ENCODE results near the gene TMEM45A.
"Not testable (repeated sequence)": the region's sequence is repeated elsewhere in the genome, so short reads cannot be mapped to it uniquely, and the experiment has no call there.

The TMEM45A gene

DNA sequence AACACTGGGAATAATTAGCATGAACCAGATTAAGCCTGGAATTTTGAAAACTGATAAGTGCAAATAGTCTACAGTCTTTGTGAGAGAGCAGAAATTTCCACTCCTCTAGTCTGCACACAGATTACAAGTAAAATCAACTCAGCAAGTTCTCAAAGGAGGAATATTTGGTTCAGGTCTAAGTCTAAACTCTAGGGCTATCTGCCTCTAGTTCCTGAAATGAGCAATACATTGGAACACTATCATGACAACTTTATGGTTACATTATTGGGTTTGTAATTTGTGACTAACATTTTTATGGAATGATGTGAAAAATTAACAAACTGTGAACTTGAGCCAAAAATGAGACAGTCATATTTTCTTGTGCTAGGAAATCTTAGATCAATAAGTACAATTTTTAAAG is 86.2 kb downstream of the TMEM45A start:
- Mint-ChIP-seq H3K36me3 (ENCODE audit: insufficient read depth) (no peaks in the 10 kb centered on the region), H3K4me1 (ENCODE audit: low read depth in 2 of 2) (no peaks in the 10 kb centered on the region), H3K9me3 (no peaks in the 10 kb centered on the region), H3K27ac (no peak overlapping the region), H3K4me3 (no peak overlapping the region), H3K27me3 (peaks cover 9 to 47% of the 10 kb centered on the region in 2 donors)
- no peak for DNase-seq
- ATAC-seq (replicated peaks): no peak

GRCh38 chr3:100580147-100580546 is 87.7 kb downstream of the TMEM45A start:
- Mint-ChIP-seq H3K36me3 (ENCODE audit: insufficient read depth) (no peaks in the 10 kb centered on the region), H3K9me3 (no peaks in the 10 kb centered on the region), H3K27me3 (peaks cover 0 to 34% of the 10 kb centered on the region in 2 donors), H3K27ac (no peak overlapping the region), H3K4me3 (no peak overlapping the region), H3K4me1 (ENCODE audit: low read depth in 2 of 2) (no peaks in the 10 kb centered on the region)
- ATAC-seq (replicated peaks) (no peak), DNase-seq (no peak)

DNA sequence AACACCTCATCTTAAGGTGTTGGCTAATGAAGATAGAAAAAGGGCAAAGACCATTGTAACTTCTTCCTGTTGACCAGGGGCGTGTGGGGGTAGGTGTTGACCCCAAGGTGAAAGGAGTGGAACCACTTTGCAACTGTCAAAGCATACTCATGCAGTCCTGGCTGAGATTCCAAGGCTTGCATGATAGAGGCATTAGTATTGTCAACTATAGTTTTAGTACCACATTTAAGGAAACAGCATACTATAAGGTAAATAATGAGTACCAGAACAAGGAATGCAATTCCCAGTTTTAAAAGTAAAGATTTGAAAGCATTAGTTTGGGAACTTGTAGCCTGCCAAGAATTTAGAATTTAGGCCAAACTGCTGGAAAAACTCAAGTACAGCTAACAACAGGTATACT is 89.2 kb downstream of the TMEM45A start:
- ATAC-seq (replicated peaks) (no peak), DNase-seq (no peak)
- Mint-ChIP-seq H3K27ac (no peak overlapping the region), H3K27me3 (peaks cover 0 to 34% of the 10 kb centered on the region in 2 donors), H3K36me3 (ENCODE audit: insufficient read depth) (no peaks in the 10 kb centered on the region), H3K4me1 (ENCODE audit: low read depth in 2 of 2) (no peaks in the 10 kb centered on the region), H3K4me3 (no peak overlapping the region), H3K9me3 (no peaks in the 10 kb centered on the region)

DNA sequence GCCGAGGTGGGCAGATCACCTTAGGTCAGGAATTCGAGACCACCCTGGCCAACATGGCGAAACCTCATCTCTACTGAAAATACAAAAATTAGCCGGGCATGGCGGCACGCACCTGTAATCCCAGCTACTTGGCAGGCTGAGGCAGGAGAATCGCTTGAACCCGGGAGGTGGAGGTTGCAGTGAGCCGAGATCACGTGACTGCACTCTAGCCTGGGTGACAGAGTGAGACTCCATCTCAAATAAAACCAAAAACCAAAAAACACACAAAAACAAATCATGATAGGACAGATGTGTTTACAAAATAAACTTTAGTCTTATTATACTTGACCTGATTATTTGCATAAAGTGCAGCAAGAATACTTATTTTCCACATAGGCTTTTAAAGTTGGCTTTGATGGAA is 89.7 kb downstream of the TMEM45A start:
- H3K36me3 Mint-ChIP-seq (ENCODE audit: insufficient read depth); H3K4me1 Mint-ChIP-seq (ENCODE audit: low read depth in 2 of 2); H3K9me3 Mint-ChIP-seq; H3K4me3 Mint-ChIP-seq; H3K27ac Mint-ChIP-seq; ATAC-seq (replicated peaks); DNase-seq: not testable (repeated sequence)
- H3K27me3 Mint-ChIP-seq: peaks cover 0 to 34% of the 10 kb centered on the region in 2 donors

GRCh38 chr3:100584101-100584660 is 91.8 kb downstream of the TMEM45A start:
- Mint-ChIP-seq H3K9me3 (no peaks in the 10 kb centered on the region), H3K4me3 (no peak overlapping the region), H3K4me1 (ENCODE audit: low read depth in 2 of 2) (no peaks in the 10 kb centered on the region), H3K27ac (no peak overlapping the region), H3K27me3 (peaks cover 0 to 21% of the 10 kb centered on the region in 2 donors), H3K36me3 (ENCODE audit: insufficient read depth) (no peaks in the 10 kb centered on the region)
- DNase-seq (no peak), ATAC-seq (replicated peaks) (no peak)

DNA sequence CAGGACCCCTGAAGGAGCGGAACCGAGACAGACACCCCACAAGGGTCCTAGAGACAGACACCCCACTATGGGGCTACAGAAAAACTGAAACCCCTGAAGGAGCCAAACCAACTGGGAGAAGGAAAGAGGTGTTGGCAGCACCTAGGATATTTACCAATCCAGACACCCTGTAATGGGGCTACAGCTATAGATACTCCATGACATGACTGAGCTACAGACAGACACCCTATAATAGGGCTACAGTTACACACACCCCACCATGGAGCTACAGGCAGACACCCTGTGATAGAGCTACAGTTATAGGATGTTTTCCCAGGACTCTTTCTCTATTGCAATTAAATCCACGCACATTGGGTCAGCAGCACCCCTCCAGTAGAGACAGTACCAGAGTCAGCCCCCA is 94.4 kb downstream of the TMEM45A start:
- ATAC-seq (replicated peaks): no peak
- Mint-ChIP-seq H3K36me3 (ENCODE audit: insufficient read depth) (no peaks in the 10 kb centered on the region), H3K27me3 (no peaks in the 10 kb centered on the region), H3K9me3 (no peaks in the 10 kb centered on the region), H3K27ac (no peak overlapping the region), H3K4me1 (ENCODE audit: low read depth in 2 of 2) (peaks cover 0 to 5% of the 10 kb centered on the region in 2 donors), H3K4me3 (no peak overlapping the region)
- no peak for DNase-seq

- Mint-ChIP-seq H3K27me3 (no peaks in the 10 kb centered on the region), H3K9me3 (no peaks in the 10 kb centered on the region), H3K4me1 (ENCODE audit: low read depth in 2 of 2) (peaks cover 0 to 5% of the 10 kb centered on the region in 2 donors), H3K4me3 (no peak overlapping the region), H3K27ac (no peak overlapping the region), H3K36me3 (ENCODE audit: insufficient read depth) (no peaks in the 10 kb centered on the region)
- no peak for ATAC-seq (replicated peaks)
- DNase-seq: no peak
These were observed 95.8 kb downstream of the TMEM45A start for GRCh38 chr3:100588251-100588650.

- peak; percentile 50 to 63 (median 57) for DNase-seq
- H3K4me1 Mint-ChIP-seq (ENCODE audit: low read depth in 2 of 2): peaks cover 0 to 5% of the 10 kb centered on the region in 2 donors
- no peaks in the 10 kb centered on the region for H3K27me3 Mint-ChIP-seq
- H3K27ac Mint-ChIP-seq: no peak overlapping the region
- peak; percentile 93 for ATAC-seq (replicated peaks)
- H3K9me3 Mint-ChIP-seq: no peaks in the 10 kb centered on the region
- H3K4me3 Mint-ChIP-seq: no peak overlapping the region
- no peaks in the 10 kb centered on the region for H3K36me3 Mint-ChIP-seq (ENCODE audit: insufficient read depth)
These were observed 97.9 kb downstream of the TMEM45A start for GRCh38 chr3:100590114-100590839.

DNA sequence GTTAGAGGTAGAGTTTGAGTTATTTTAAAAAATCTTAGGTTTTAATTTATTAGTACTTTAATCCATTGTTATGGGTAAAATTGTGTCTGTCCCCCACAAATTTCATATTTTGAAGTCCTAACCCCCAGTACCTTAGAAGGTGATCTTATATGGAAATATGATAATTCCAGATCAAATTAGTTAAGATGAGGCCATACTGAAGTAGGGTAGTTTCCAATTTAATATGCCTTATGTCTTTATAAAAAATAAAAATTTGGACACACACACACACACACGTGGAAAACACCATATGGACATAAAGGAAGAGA is 98.4 kb downstream of the TMEM45A start:
- Mint-ChIP-seq H3K9me3 (no peaks in the 10 kb centered on the region), H3K36me3 (ENCODE audit: insufficient read depth) (no peaks in the 10 kb centered on the region), H3K27ac (no peak overlapping the region), H3K4me3 (no peak overlapping the region), H3K4me1 (ENCODE audit: low read depth in 2 of 2) (peaks cover 0 to 5% of the 10 kb centered on the region in 2 donors), H3K27me3 (no peaks in the 10 kb centered on the region)
- no peak for ATAC-seq (replicated peaks)
- no peak for DNase-seq

- Mint-ChIP-seq H3K4me3 (no peak overlapping the region), H3K27ac (no peak overlapping the region), H3K36me3 (ENCODE audit: insufficient read depth) (no peaks in the 10 kb centered on the region), H3K9me3 (no peaks in the 10 kb centered on the region), H3K4me1 (ENCODE audit: low read depth in 2 of 2) (peaks cover 0 to 5% of the 10 kb centered on the region in 2 donors), H3K27me3 (no peaks in the 10 kb centered on the region)
- DNase-seq (no peak), ATAC-seq (replicated peaks) (no peak)
These were observed 99.0 kb downstream of the TMEM45A start for GRCh38 chr3:100591411-100591810.

- DNase-seq (no peak), ATAC-seq (replicated peaks) (no peak)
- H3K27ac Mint-ChIP-seq: no peak overlapping the region
- no peaks in the 10 kb centered on the region for H3K9me3 Mint-ChIP-seq
- H3K36me3 Mint-ChIP-seq (ENCODE audit: insufficient read depth): peaks cover 3% of the 10 kb centered on the region
- peaks cover 9 to 13% of the 10 kb centered on the region in 2 donors for H3K4me1 Mint-ChIP-seq (ENCODE audit: low read depth in 2 of 2)
- no peak overlapping the region for H3K4me3 Mint-ChIP-seq
- peaks cover 14 to 26% of the 10 kb centered on the region in 2 donors for H3K27me3 Mint-ChIP-seq
These were observed 108.0 kb downstream of the TMEM45A start for GRCh38 chr3:100600181-100601042.

DNA sequence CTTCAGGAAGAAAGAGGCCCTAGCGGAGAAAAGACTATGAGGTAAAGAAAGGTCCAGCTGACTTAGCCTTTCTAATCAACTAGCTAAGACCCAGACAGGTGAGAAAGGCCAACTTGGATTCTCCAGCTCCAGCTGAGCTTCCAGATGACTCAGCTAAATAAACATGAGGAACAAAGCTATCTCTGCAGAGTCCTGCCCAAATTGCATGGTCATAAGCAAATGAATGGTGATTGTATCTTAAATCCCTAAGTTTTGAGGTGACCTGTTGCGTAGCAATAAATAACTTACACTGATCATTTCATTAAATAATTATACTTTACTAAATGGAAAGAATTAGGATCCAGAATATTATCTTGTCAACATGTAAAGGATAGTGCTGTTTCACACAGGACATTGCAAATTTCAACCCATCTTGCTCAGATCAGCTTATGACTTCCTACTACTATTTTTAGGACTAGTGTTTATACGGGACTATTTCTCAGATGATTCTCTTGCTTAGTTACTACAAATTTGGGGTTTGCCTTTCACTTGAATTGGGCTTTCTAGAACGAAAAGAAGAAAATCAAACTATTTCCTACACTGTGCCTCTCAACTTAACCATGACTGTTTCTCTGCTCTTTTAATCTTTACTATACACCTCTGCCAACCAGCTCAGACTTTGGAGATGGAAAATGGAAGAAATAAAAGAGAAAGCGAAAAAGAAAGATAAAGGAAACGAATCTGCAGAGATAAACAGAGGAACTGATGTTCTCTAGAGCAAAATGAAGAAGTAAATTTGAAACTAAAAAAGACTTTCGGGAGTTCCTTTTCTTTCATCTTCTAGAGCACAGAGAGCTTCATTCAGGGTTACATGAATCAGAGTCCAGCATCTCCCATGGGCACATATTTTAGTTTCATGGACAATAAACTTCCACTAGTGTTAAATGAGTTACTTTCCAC is 110.4 kb downstream of the TMEM45A start:
- H3K27me3 Mint-ChIP-seq: peaks cover 33% of the 10 kb centered on the region in 2 donors
- DNase-seq: no peak
- H3K4me1 Mint-ChIP-seq (ENCODE audit: low read depth in 2 of 2): peaks cover 9 to 13% of the 10 kb centered on the region in 2 donors
- ATAC-seq (replicated peaks): no peak
- no peak overlapping the region for H3K27ac Mint-ChIP-seq
- peaks cover 3% of the 10 kb centered on the region for H3K36me3 Mint-ChIP-seq (ENCODE audit: insufficient read depth)
- no peaks in the 10 kb centered on the region for H3K9me3 Mint-ChIP-seq
- H3K4me3 Mint-ChIP-seq: peak overlapping the region; percentile 1 to 6

- DNase-seq: no peak
- Mint-ChIP-seq H3K9me3 (no peaks in the 10 kb centered on the region), H3K36me3 (ENCODE audit: insufficient read depth) (peaks cover 3% of the 10 kb centered on the region), H3K4me3 (peak overlapping the region; percentile 1 to 6), H3K27ac (no peak overlapping the region), H3K4me1 (ENCODE audit: low read depth in 2 of 2) (peaks cover 9 to 13% of the 10 kb centered on the region in 2 donors), H3K27me3 (peaks cover 36 to 40% of the 10 kb centered on the region in 2 donors)
- ATAC-seq (replicated peaks): no peak
These were observed 111.0 kb downstream of the TMEM45A start for GRCh38 chr3:100603469-100603868.

Data from effector memory CD8-positive, alpha-beta T cell (primary cell).